A673 (cell line): ENCODE data around the gene GPR62. TPM values are rescaled to one million over a fixed set of nuclear protein-coding genes. Genes with fewer than 3 reads are reported as not detected.

ENCODE experiments used
- BruUV-seq: library from RNA; stranded (reverse); fragments of 400-500 nt; replicated peaks from 2 replicates; lab custom pipeline; 2021; lab: Mats Ljungman, UMichigan
- CTCF ChIA-PET: fragments of 300-600 bp; sonication (Branson Sonifier 250); formaldehyde crosslinking; loops from one replicate; lab custom pipeline; 2022; ENCODE audit warnings: antibody characterized with exemption; lab: Charles Lee
- POLR2A ChIA-PET: fragments of 300-600 bp; sonication (Branson Sonifier 250); formaldehyde crosslinking; loops from one replicate; lab custom pipeline; 2022; ENCODE audit warnings: antibody characterized with exemption; ENCODE audit not compliant: low non-redundant PET; lab: Charles Lee
- DNase-seq: peaks from one replicate; pipeline ENCODE4 v3.0.0-alpha.2; 2015; ENCODE audit warnings: low spot score
- H3K27ac ChIP-seq: fragments of 200-600 bp; sonication (generic); 2 replicates; pipeline ENCODE4 v1.5.1; 2016; ENCODE audit warnings: mixed run types, low read depth, mild to moderate bottlenecking, mixed read lengths, antibody characterized with exemption, low read length; ENCODE audit not compliant: poor library complexity, severe bottlenecking
- H3K27me3 ChIP-seq: fragments of 200-600 bp; sonication (generic); replicated peaks from 2 replicates; pipeline ENCODE4 v1.6.1; 2017; ENCODE audit warnings: mixed run types, low read depth, mild to moderate bottlenecking, mixed read lengths, antibody characterized with exemption, low read length; ENCODE audit not compliant: insufficient read depth, poor library complexity
- H3K36me3 ChIP-seq: fragments of 200-600 bp; sonication (generic); 2 replicates; pipeline ENCODE4 v1.6.1; 2016; ENCODE audit warnings: mixed run types, mild to moderate bottlenecking, mixed read lengths, antibody characterized with exemption, low read length; ENCODE audit not compliant: insufficient read depth, poor library complexity, severe bottlenecking
- H3K4me1 ChIP-seq: fragments of 200-600 bp; sonication (generic); 2 replicates; pipeline ENCODE4 v1.6.1; 2017; ENCODE audit warnings: mixed run types, mild to moderate bottlenecking, mixed read lengths, antibody characterized with exemption, low read length; ENCODE audit not compliant: insufficient read depth, poor library complexity, severe bottlenecking
- H3K4me3 ChIP-seq: fragments of 200-600 bp; sonication (generic); 2 replicates; pipeline ENCODE4 v1.5.1; 2016; ENCODE audit warnings: low read depth, mixed run types, mild to moderate bottlenecking, mixed read lengths, low read length; ENCODE audit not compliant: poor library complexity, severe bottlenecking
- H3K9me3 ChIP-seq: fragments of 200-600 bp; sonication (generic); 2 replicates; pipeline ENCODE4 v1.6.1; 2016; ENCODE audit warnings: mixed run types, low read depth, mild to moderate bottlenecking, mixed read lengths, antibody characterized with exemption, low read length; ENCODE audit not compliant: poor library complexity, severe bottlenecking
- EZH2 ChIP-seq: fragments of 200-600 bp; sonication (generic); IDR thresholded peaks from 2 replicates; pipeline ENCODE4 v1.6.1; 2017; ENCODE audit warnings: borderline replicate concordance, low read depth, mild to moderate bottlenecking, mixed read lengths, antibody characterized with exemption, low read length; ENCODE audit not compliant: poor library complexity, severe bottlenecking
- intact Hi-C: fragments of 100-400 bp; cut with micrococcal nuclease; formaldehyde crosslinking; loops from one replicate; pipeline ENCODE4 v1.10.0; 2022; ENCODE audit not compliant: unreplicated experiment
- total RNA-seq: library from RNA; stranded (reverse); gene quantifications from 2 replicates; pipeline ENCODE4 v1.2.3, GENCODE V29; 2021
- TF ChIP-seq, protein P1 (sequence below): fragments of 300-800, 200-600 bp; sonication (generic); conservative IDR thresholded peaks from 2 replicates; pipeline ENCODE4 v1.5.1; 2017; ENCODE audit warnings: low read depth, mild to moderate bottlenecking, antibody characterized with exemption, low read length, moderate library complexity, mixed read lengths

GPR62 gene
- total RNA-seq, 1 experiment from 2014 or later = not detected

GRCh38 chr3:51934991-51935885 is 19.9 kb upstream of the GPR62 start:
- ChIA-PET CTCF (no interaction called here), POLR2A (no interaction called here)
- BruUV-seq = no TSS peak
- Histone ChIP-seq H3K27ac (no peak overlapping the region), H3K4me3 (no peak overlapping the region), H3K36me3 (no peaks in the 10 kb centered on the region), H3K27me3 (no peaks in the 10 kb centered on the region), H3K9me3 (no peaks in the 10 kb centered on the region), H3K4me1 (no peaks in the 10 kb centered on the region)
- TF ChIP-seq EZH2 = no peak
- TF ChIP-seq, protein P1, sequence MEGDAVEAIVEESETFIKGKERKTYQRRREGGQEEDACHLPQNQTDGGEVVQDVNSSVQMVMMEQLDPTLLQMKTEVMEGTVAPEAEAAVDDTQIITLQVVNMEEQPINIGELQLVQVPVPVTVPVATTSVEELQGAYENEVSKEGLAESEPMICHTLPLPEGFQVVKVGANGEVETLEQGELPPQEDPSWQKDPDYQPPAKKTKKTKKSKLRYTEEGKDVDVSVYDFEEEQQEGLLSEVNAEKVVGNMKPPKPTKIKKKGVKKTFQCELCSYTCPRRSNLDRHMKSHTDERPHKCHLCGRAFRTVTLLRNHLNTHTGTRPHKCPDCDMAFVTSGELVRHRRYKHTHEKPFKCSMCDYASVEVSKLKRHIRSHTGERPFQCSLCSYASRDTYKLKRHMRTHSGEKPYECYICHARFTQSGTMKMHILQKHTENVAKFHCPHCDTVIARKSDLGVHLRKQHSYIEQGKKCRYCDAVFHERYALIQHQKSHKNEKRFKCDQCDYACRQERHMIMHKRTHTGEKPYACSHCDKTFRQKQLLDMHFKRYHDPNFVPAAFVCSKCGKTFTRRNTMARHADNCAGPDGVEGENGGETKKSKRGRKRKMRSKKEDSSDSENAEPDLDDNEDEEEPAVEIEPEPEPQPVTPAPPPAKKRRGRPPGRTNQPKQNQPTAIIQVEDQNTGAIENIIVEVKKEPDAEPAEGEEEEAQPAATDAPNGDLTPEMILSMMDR = no peak
- no peak for DNase-seq
- intact Hi-C loops = no loop called here

GRCh38 chr3:51935886-51936755 is 19.1 kb upstream of the GPR62 start:
- intact Hi-C loops = no loop called here
- TF ChIP-seq EZH2 = no peak
- TF ChIP-seq, protein P1 = no peak
- H3K27me3 ChIP-seq = no peaks in the 10 kb centered on the region
- BruUV-seq = no TSS peak
- H3K36me3 ChIP-seq = no peaks in the 10 kb centered on the region
- POLR2A ChIA-PET = no interaction called here
- H3K9me3 ChIP-seq = no peaks in the 10 kb centered on the region
- no peaks in the 10 kb centered on the region for H3K4me1 ChIP-seq
- H3K27ac ChIP-seq = no peak overlapping the region
- CTCF ChIA-PET = no interaction called here
- no peak for DNase-seq
- H3K4me3 ChIP-seq = no peak overlapping the region

GRCh38 chr3:51937014-51937413 is 18.2 kb upstream of the GPR62 start:
- no peak for DNase-seq
- H3K4me1 ChIP-seq = no peaks in the 10 kb centered on the region
- no peak overlapping the region for H3K27ac ChIP-seq
- ChIA-PET POLR2A (no interaction called here), CTCF (no interaction called here)
- intact Hi-C loops = no loop called here
- no peaks in the 10 kb centered on the region for H3K36me3 ChIP-seq
- H3K9me3 ChIP-seq = no peaks in the 10 kb centered on the region
- no peak overlapping the region for H3K4me3 ChIP-seq
- TF ChIP-seq, protein P1 = no peak
- no peak for TF ChIP-seq EZH2
- no peaks in the 10 kb centered on the region for H3K27me3 ChIP-seq
- BruUV-seq = no TSS peak
